Fibroblast of skin of left quadriceps (primary cell): Measurements from ENCODE around the gene RPL3.

Source experiments
- DNase-seq, 2 experiments: peaks; one replicate each; pipeline ENCODE4 v3.0.0-alpha.2; 2013; ENCODE audit warnings: low read depth in 2 of 2

RPL3 gene

GRCh38 chr22:39282645-39283321 lies 36.6 kb downstream of the RPL3 start:
- no peak for DNase-seq

GRCh38 chr22:39281126-39281525 lies 38.3 kb downstream of the RPL3 start:
- DNase-seq, result no peak

GRCh38 chr22:39280250-39280649 lies 39.2 kb downstream of the RPL3 start:
- no peak for DNase-seq

- no peak for DNase-seq
Observed at GRCh38 chr22:39279170-39279850, 40.1 kb downstream of the RPL3 start.

GRCh38 chr22:39278040-39278439 lies 41.4 kb downstream of the RPL3 start:
- DNase-seq, result no peak

GRCh38 chr22:39277142-39277607 lies 42.2 kb downstream of the RPL3 start:
- DNase-seq, result peak; percentile 49 to 51

GRCh38 chr22:39276440-39277141 lies 42.8 kb downstream of the RPL3 start:
- DNase-seq, result no peak

GRCh38 chr22:39275814-39276439 lies 43.5 kb downstream of the RPL3 start:
- no peak for DNase-seq

- DNase-seq, result no peak
Observed at GRCh38 chr22:39273950-39274887, 45.2 kb downstream of the RPL3 start.

GRCh38 chr22:39270792-39271191 lies 48.6 kb downstream of the RPL3 start:
- DNase-seq, result no peak

GRCh38 chr22:39270280-39270679 lies 49.1 kb downstream of the RPL3 start:
- DNase-seq, result no peak

- no peak for DNase-seq
Observed at GRCh38 chr22:39269095-39269790, 50.2 kb downstream of the RPL3 start.

GRCh38 chr22:39268645-39269044 lies 50.8 kb downstream of the RPL3 start:
- DNase-seq, result no peak

GRCh38 chr22:39267974-39268373 lies 51.4 kb downstream of the RPL3 start:
- DNase-seq, result no peak

- DNase-seq, result no peak
Observed at GRCh38 chr22:39266398-39267030, 52.9 kb downstream of the RPL3 start.

- no peak for DNase-seq
Observed at GRCh38 chr22:39265143-39265886, 54.1 kb downstream of the RPL3 start.

GRCh38 chr22:39264349-39265038 lies 54.9 kb downstream of the RPL3 start:
- no peak for DNase-seq

GRCh38 chr22:39263626-39264348 lies 55.6 kb downstream of the RPL3 start:
- no peak for DNase-seq
